Astrocyte (in vitro differentiated cells and primary cell): ENCODE data around the gene FAM193B. TPM values are rescaled to one million over a fixed set of nuclear protein-coding genes. Genes with fewer than 3 reads are reported as not detected.

ENCODE experiments used
- DNase-seq: peaks from one replicate; pipeline ENCODE4 v3.0.0-alpha.2; 2010; ENCODE audit warnings: low read depth
- FAIRE-seq: peaks from 2 replicates; lab custom pipeline; 2011; peaks lifted over from hg19 to GRCh38; lab: Jason Lieb, UNC
- H2AFZ ChIP-seq: 2 replicates; pipeline ENCODE4 v1.6.0; 2012; ENCODE audit warnings: low read depth, low read length, inconsistent platforms
- H3K27ac ChIP-seq: 2 replicates; pipeline ENCODE4 v1.5.1; 2011; ENCODE audit warnings: low read depth, low read length, inconsistent platforms
- H3K27me3 ChIP-seq: 2 replicates; pipeline ENCODE4 v1.6.0; 2011; ENCODE audit warnings: low read length, inconsistent platforms; ENCODE audit not compliant: insufficient read depth
- H3K36me3 ChIP-seq: 2 replicates; pipeline ENCODE4 v1.5.1; 2011; ENCODE audit warnings: low read length, inconsistent platforms; ENCODE audit not compliant: insufficient read depth
- H3K4me1 ChIP-seq: 2 replicates; pipeline ENCODE4 v1.5.1; 2011; ENCODE audit warnings: low read length, inconsistent platforms; ENCODE audit not compliant: insufficient read depth
- H3K4me2 ChIP-seq: 2 replicates; pipeline ENCODE4 v1.6.0; 2012; ENCODE audit warnings: low read length, inconsistent platforms
- H3K4me3 ChIP-seq: 2 replicates; pipeline ENCODE4 v1.5.1; 2011; ENCODE audit warnings: low read depth, mild to moderate bottlenecking, low read length, inconsistent platforms; ENCODE audit not compliant: insufficient read depth
- H3K79me2 ChIP-seq: 2 replicates; pipeline ENCODE4 v1.6.0; 2012; ENCODE audit warnings: mild to moderate bottlenecking, low read length, inconsistent platforms; ENCODE audit not compliant: insufficient read depth
- H3K9ac ChIP-seq: 2 replicates; pipeline ENCODE4 v1.6.0; 2012; ENCODE audit warnings: mild to moderate bottlenecking, low read length, inconsistent platforms
- H3K9me3 ChIP-seq: 2 replicates; pipeline ENCODE4 v1.5.1; 2012; ENCODE audit warnings: low read depth, mild to moderate bottlenecking, low read length, inconsistent platforms; ENCODE audit not compliant: insufficient read depth
- H4K20me1 ChIP-seq: 2 replicates; pipeline ENCODE4 v1.6.0; 2012; ENCODE audit warnings: low read length, inconsistent platforms; ENCODE audit not compliant: insufficient read depth
- H3K27ac Mint-ChIP-seq: one replicate; pipeline ENCODE4 v1.8.0; 2021; ENCODE audit warnings: mild to moderate bottlenecking, mixed read lengths; ENCODE audit not compliant: unreplicated experiment
- H3K27me3 Mint-ChIP-seq: one replicate; pipeline ENCODE4 v1.8.0; 2021; ENCODE audit warnings: low read depth, mixed read lengths; ENCODE audit not compliant: unreplicated experiment
- H3K36me3 Mint-ChIP-seq: one replicate; pipeline ENCODE4 v1.8.0; 2021; ENCODE audit warnings: low read depth, mixed read lengths; ENCODE audit not compliant: unreplicated experiment
- H3K4me1 Mint-ChIP-seq: one replicate; pipeline ENCODE4 v1.8.0; 2021; ENCODE audit warnings: low read depth, mixed read lengths; ENCODE audit not compliant: unreplicated experiment
- H3K4me3 Mint-ChIP-seq: one replicate; pipeline ENCODE4 v1.8.0; 2021; ENCODE audit warnings: mild to moderate bottlenecking, moderate library complexity, mixed read lengths; ENCODE audit not compliant: unreplicated experiment
- H3K9me3 Mint-ChIP-seq: one replicate; pipeline ENCODE4 v1.8.0; 2021; ENCODE audit warnings: mild to moderate bottlenecking, mixed read lengths; ENCODE audit not compliant: unreplicated experiment
- EZH2 ChIP-seq: IDR thresholded peaks from 2 replicates; pipeline ENCODE4 v1.6.1; 2012; ENCODE audit warnings: mild to moderate bottlenecking, low read length, inconsistent platforms; ENCODE audit not compliant: insufficient read depth
- total RNA-seq: library from RNA; stranded (reverse); gene quantifications from 2 replicates; pipeline ENCODE4 v1.2.1, GENCODE V29; 2021
- TF ChIP-seq, protein P1 (sequence below): IDR thresholded peaks from 2 replicates; pipeline ENCODE4 v1.5.1; 2011; ENCODE audit warnings: low read depth, mild to moderate bottlenecking, inconsistent platforms, low read length, moderate library complexity; ENCODE audit not compliant: insufficient read depth

The FAM193B gene
- total RNA-seq, 1 donor from 2014 or later, result 48.3 TPM

DNA sequence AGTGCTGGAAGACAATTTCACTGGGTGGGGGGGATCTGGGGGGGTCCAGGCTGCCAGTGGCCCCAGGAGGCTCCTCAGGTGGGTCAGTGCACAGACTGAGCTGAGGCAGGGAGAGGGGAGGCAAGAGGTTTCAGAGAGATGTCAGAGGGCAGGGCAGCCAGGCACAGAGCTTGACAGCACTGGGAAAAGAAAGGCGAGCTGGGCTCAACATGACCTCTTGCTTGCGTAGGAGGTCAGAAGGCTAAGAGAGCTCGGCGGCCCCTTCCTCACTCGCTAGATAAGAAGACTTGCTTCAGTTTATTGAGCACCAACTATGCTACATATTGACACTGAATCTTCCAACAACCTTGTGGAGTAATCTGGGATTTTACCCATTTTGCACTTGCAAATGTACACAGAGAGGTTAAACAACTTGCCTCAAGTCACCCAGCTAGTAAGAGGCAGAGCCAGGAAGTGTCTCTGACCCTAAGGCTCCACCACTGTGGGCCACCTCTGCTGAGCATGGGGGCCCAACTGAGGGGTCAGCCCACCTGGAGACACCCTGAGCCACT lies 60.5 kb downstream of the FAM193B start:
- H3K4me1 Mint-ChIP-seq, result peaks cover 36% of the 10 kb centered on the region
- peak overlapping the region; percentile 94 for H3K27ac ChIP-seq
- H3K36me3 Mint-ChIP-seq, result peaks cover 4% of the 10 kb centered on the region
- peaks cover 73% of the 10 kb centered on the region for H3K4me1 ChIP-seq
- peak overlapping the region; percentile 26 for H3K4me3 ChIP-seq
- peak overlapping the region; percentile 64 for H3K4me3 Mint-ChIP-seq
- peak overlapping the region; percentile 96 for H3K4me2 ChIP-seq
- H3K36me3 ChIP-seq, result peaks cover 24% of the 10 kb centered on the region
- H3K9me3 ChIP-seq, result no peaks in the 10 kb centered on the region
- FAIRE-seq (no peak), DNase-seq (no peak)
- no peak overlapping the region for H2AFZ ChIP-seq
- no peaks in the 10 kb centered on the region for H3K27me3 Mint-ChIP-seq
- H3K79me2 ChIP-seq, result peaks cover 83% of the 10 kb centered on the region
- peak overlapping the region; percentile 92 for H3K27ac Mint-ChIP-seq
- TF ChIP-seq, protein P1, sequence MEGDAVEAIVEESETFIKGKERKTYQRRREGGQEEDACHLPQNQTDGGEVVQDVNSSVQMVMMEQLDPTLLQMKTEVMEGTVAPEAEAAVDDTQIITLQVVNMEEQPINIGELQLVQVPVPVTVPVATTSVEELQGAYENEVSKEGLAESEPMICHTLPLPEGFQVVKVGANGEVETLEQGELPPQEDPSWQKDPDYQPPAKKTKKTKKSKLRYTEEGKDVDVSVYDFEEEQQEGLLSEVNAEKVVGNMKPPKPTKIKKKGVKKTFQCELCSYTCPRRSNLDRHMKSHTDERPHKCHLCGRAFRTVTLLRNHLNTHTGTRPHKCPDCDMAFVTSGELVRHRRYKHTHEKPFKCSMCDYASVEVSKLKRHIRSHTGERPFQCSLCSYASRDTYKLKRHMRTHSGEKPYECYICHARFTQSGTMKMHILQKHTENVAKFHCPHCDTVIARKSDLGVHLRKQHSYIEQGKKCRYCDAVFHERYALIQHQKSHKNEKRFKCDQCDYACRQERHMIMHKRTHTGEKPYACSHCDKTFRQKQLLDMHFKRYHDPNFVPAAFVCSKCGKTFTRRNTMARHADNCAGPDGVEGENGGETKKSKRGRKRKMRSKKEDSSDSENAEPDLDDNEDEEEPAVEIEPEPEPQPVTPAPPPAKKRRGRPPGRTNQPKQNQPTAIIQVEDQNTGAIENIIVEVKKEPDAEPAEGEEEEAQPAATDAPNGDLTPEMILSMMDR, result no peak
- TF ChIP-seq EZH2, result no peak
- H4K20me1 ChIP-seq, result peaks cover 58% of the 10 kb centered on the region
- H3K9me3 Mint-ChIP-seq, result no peaks in the 10 kb centered on the region
- peak overlapping the region; percentile 89 for H3K9ac ChIP-seq
- H3K27me3 ChIP-seq, result no peaks in the 10 kb centered on the region

DNA sequence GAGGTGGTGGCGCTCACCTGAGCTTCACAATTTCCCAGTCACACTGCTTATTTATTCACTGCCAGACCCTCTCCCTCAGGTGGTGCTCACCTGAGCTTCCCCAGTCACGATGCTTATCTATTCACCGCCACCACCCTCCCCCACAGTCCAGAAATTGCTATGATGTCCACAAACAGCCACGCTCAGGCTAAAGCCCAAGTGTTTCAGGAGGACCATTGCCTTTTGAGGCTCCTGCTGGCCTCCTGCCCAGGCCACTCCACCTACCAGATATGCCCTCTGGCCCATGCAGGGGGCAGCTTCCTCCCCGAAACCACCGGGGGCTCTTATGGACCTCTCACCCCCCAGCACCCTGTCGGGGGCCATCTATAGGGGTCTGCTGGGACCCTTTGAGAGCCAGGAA lies 61.5 kb downstream of the FAM193B start:
- H3K36me3 Mint-ChIP-seq, result peaks cover 4% of the 10 kb centered on the region
- H3K27ac ChIP-seq, result peak overlapping the region; percentile 94
- peak overlapping the region; percentile 96 for H3K4me2 ChIP-seq
- FAIRE-seq, result no peak
- no peak for DNase-seq
- TF ChIP-seq EZH2, result no peak
- TF ChIP-seq, protein P1, result no peak
- peak overlapping the region; percentile 89 for H3K9ac ChIP-seq
- peaks cover 32% of the 10 kb centered on the region for H3K4me1 Mint-ChIP-seq
- peaks cover 32% of the 10 kb centered on the region for H3K36me3 ChIP-seq
- peak overlapping the region; percentile 73 for H3K4me3 Mint-ChIP-seq
- no peaks in the 10 kb centered on the region for H3K27me3 Mint-ChIP-seq
- no peaks in the 10 kb centered on the region for H3K9me3 Mint-ChIP-seq
- peaks cover 69% of the 10 kb centered on the region for H3K4me1 ChIP-seq
- H3K4me3 ChIP-seq, result no peak overlapping the region
- no peaks in the 10 kb centered on the region for H3K27me3 ChIP-seq
- H3K9me3 ChIP-seq, result no peaks in the 10 kb centered on the region
- peak overlapping the region; percentile 92 for H3K27ac Mint-ChIP-seq
- H2AFZ ChIP-seq, result no peak overlapping the region
- H4K20me1 ChIP-seq, result peaks cover 68% of the 10 kb centered on the region
- peaks cover 88% of the 10 kb centered on the region for H3K79me2 ChIP-seq
